Measurements from ENCODE around the gene ST6GALNAC4. TPM values are rescaled to one million over a fixed set of nuclear protein-coding genes. Genes with fewer than 3 reads are reported as not detected.

Gene ST6GALNAC4
- total and polyA plus RNA-seq, 2 donors (not counting 1 experiment from before 2014, with no cell fraction given), result 80.5 to 199 TPM

- H3K27me3 Mint-ChIP-seq, result no peaks in the 10 kb centered on the region
- H3K9me3 ChIP-seq (ENCODE audit: control extremely low read depth in 1 of 3, control insufficient read depth in 2 of 3, insufficient read depth in 1 of 3, low read length in 2 of 3), result peaks cover 0 to 38% (median 9%) of the 10 kb centered on the region in 3 donors
- H3K4me3 Mint-ChIP-seq, result peak overlapping the region; percentile 55
- peaks cover 35% of the 10 kb centered on the region for H3K4me1 Mint-ChIP-seq
- H3K27ac Mint-ChIP-seq, result peak overlapping the region; percentile 61
- H3K4me3 ChIP-seq (ENCODE audit: control extremely low read depth in 1 of 5, extremely low read depth in 1 of 5, insufficient read depth in 1 of 5, low read depth in 2 of 5, low read length in 4 of 5), result no peak overlapping the region
- no peak overlapping the region for H3K27ac ChIP-seq (ENCODE audit: low read length in 2 of 2)
- peaks cover 25 to 42% of the 10 kb centered on the region in 2 donors for H3K4me1 ChIP-seq (ENCODE audit: control insufficient read depth in 2 of 2, insufficient read depth in 2 of 2, low read length in 2 of 2)
- peaks cover 0 to 38% of the 10 kb centered on the region in 2 experiments for H3K36me3 ChIP-seq (replicated peaks in 1 of 2; ENCODE audit: control extremely low read depth in 1 of 2, control insufficient read depth in 1 of 2, extremely low read depth in 1 of 2, insufficient read depth in 2 of 2, low read length in 1 of 2)
- no peak overlapping the region for H3K9ac ChIP-seq (ENCODE audit: low read length)
- CTCF ChIA-PET, result interaction anchor here (0.9 kb wide), 2 partner anchors 25 to 27 kb away, joined by 3 to 4 read pairs; no protein-coding TSS in a partner anchor
- WGBS (ENCODE audit: insufficient coverage), result 97% methylated on average over 15 of the region's 16 CpGs
- intact Hi-C loops (cut with micrococcal nuclease), result no loop called here
- POLR2A ChIA-PET, result interaction anchor here (1.1 to 12.6 kb wide), 5 partner anchors 10 to 126 kb away, joined by 3 to 228 read pairs (median 6); partner anchors contain the start of gene ST6GALNAC4
- ATAC-seq (ENCODE audit: low read depth) (no peak), DNase-seq (peak; percentile 10)
- no peak overlapping the region for H2AFZ ChIP-seq (ENCODE audit: insufficient read depth, low read depth, low read length, poor library complexity, severe bottlenecking)
- peaks cover 5% of the 10 kb centered on the region for H4K20me1 ChIP-seq (ENCODE audit: control insufficient read depth, insufficient read depth, low read length, poor library complexity, severe bottlenecking)
- TF ChIP-seq EZH2 (IDR thresholded peaks at IDR 0.05; ENCODE audit: borderline replicate concordance, insufficient read depth, low read depth, low read length, poor library complexity, severe bottlenecking), result no peak
- no peak for TF ChIP-seq CTCF (IDR thresholded peaks at IDR 0.05)
- H3K4me2 ChIP-seq (replicated peaks; ENCODE audit: low read depth, low read length, poor library complexity, severe bottlenecking), result peak overlapping the region; percentile 62
- peaks cover 19% of the 10 kb centered on the region for H3K79me2 ChIP-seq (ENCODE audit: control insufficient read depth, insufficient read depth, low read length)
- peaks cover 6% of the 10 kb centered on the region for H3K9me3 Mint-ChIP-seq (ENCODE audit: insufficient read depth)
- H3K27me3 ChIP-seq (replicated peaks in 1 of 4; ENCODE audit: control extremely low read depth in 1 of 4, control insufficient read depth in 3 of 4, insufficient read depth in 4 of 4, low read length in 3 of 4), result no peaks in the 10 kb centered on the region
Observed at GRCh38 chr9:127896395-127897192, 20.2 kb downstream of the ST6GALNAC4 start.

GRCh38 chr9:127895811-127896210 lies 21.0 kb downstream of the ST6GALNAC4 start:
- H3K9me3 Mint-ChIP-seq (ENCODE audit: insufficient read depth), result peaks cover 6% of the 10 kb centered on the region
- peaks cover 19% of the 10 kb centered on the region for H3K79me2 ChIP-seq (ENCODE audit: control insufficient read depth, insufficient read depth, low read length)
- H3K4me1 Mint-ChIP-seq, result peaks cover 30% of the 10 kb centered on the region
- no peak for TF ChIP-seq CTCF (IDR thresholded peaks at IDR 0.05)
- TF ChIP-seq EZH2 (IDR thresholded peaks at IDR 0.05; ENCODE audit: borderline replicate concordance, insufficient read depth, low read depth, low read length, poor library complexity, severe bottlenecking), result no peak
- intact Hi-C loops (cut with micrococcal nuclease), result no loop called here
- ATAC-seq (ENCODE audit: low read depth) (no peak), DNase-seq (no peak)
- H3K4me2 ChIP-seq (replicated peaks; ENCODE audit: low read depth, low read length, poor library complexity, severe bottlenecking), result no peak overlapping the region
- no peaks in the 10 kb centered on the region for H3K27me3 ChIP-seq (replicated peaks in 1 of 4; ENCODE audit: control extremely low read depth in 1 of 4, control insufficient read depth in 3 of 4, insufficient read depth in 4 of 4, low read length in 3 of 4)
- no peaks in the 10 kb centered on the region for H3K27me3 Mint-ChIP-seq
- H3K4me1 ChIP-seq (ENCODE audit: control insufficient read depth in 2 of 2, insufficient read depth in 2 of 2, low read length in 2 of 2), result peaks cover 20 to 34% of the 10 kb centered on the region in 2 donors
- POLR2A ChIA-PET, result interaction anchor here (12.6 kb wide), 1 partner anchor 20 kb away, joined by 228 read pairs; the partner anchor contains the start of gene ST6GALNAC4
- CTCF ChIA-PET, result no interaction called here
- H4K20me1 ChIP-seq (ENCODE audit: control insufficient read depth, insufficient read depth, low read length, poor library complexity, severe bottlenecking), result peaks cover 5% of the 10 kb centered on the region
- no peak overlapping the region for H2AFZ ChIP-seq (ENCODE audit: insufficient read depth, low read depth, low read length, poor library complexity, severe bottlenecking)
- peaks cover 0 to 38% of the 10 kb centered on the region in 2 experiments for H3K36me3 ChIP-seq (replicated peaks in 1 of 2; ENCODE audit: control extremely low read depth in 1 of 2, control insufficient read depth in 1 of 2, extremely low read depth in 1 of 2, insufficient read depth in 2 of 2, low read length in 1 of 2)
- peak overlapping the region; percentile 61 for H3K27ac Mint-ChIP-seq
- H3K9me3 ChIP-seq (ENCODE audit: control extremely low read depth in 1 of 3, control insufficient read depth in 2 of 3, insufficient read depth in 1 of 3, low read length in 2 of 3), result peaks cover 0 to 38% (median 9%) of the 10 kb centered on the region in 3 donors
- WGBS (ENCODE audit: insufficient coverage), result 98% methylated on average over 8 of the region's 8 CpGs
- H3K4me3 Mint-ChIP-seq, result no peak overlapping the region
- no peak overlapping the region for H3K4me3 ChIP-seq (ENCODE audit: control extremely low read depth in 1 of 5, extremely low read depth in 1 of 5, insufficient read depth in 1 of 5, low read depth in 2 of 5, low read length in 4 of 5)
- no peak overlapping the region for H3K27ac ChIP-seq (ENCODE audit: low read length in 2 of 2)
- H3K9ac ChIP-seq (ENCODE audit: low read length), result no peak overlapping the region

Data from B cell (primary cell).